SU-DHL-6 (cell line): ENCODE results near the gene WWOX.

Source experiments
- EZH2phosphoT487 ChIP-seq: fragments of 200-600 bp; sonication (generic), shearing (Covaris generic); conservative IDR thresholded peaks from 2 replicates; pipeline ENCODE4 v1.6.1; 2018; ENCODE audit warnings: mild to moderate bottlenecking, antibody characterized with exemption, low read length, moderate library complexity, mixed read lengths
- TF ChIP-seq, protein P1 (sequence below): fragments of 200-600 bp; sonication (generic); IDR thresholded peaks from one replicate; pipeline ENCODE4 v1.5.1; 2017; ENCODE audit warnings: antibody characterized with exemption, mild to moderate bottlenecking, low read length, moderate library complexity; ENCODE audit not compliant: insufficient read depth, poor library complexity, severe bottlenecking

DNA sequence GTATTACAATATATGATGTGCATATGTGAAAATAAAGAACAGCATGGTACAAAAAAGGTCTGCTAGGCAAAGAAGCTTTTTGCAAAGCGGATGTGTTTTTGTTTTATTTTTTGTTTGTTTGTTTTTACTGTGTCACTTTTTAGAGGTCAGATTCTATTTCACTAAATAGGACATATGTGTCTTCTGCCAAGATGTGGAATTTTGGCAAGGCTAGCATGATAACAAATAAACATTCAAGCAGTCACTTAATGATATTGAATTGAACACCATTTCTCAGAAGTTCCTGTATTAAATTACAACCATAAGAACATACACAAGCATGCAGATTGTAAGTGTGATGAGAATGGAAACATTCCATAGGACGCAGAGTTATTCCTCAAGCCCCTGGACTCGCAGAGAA is 492.7 kb downstream of the WWOX start:
- TF ChIP-seq, protein P1, sequence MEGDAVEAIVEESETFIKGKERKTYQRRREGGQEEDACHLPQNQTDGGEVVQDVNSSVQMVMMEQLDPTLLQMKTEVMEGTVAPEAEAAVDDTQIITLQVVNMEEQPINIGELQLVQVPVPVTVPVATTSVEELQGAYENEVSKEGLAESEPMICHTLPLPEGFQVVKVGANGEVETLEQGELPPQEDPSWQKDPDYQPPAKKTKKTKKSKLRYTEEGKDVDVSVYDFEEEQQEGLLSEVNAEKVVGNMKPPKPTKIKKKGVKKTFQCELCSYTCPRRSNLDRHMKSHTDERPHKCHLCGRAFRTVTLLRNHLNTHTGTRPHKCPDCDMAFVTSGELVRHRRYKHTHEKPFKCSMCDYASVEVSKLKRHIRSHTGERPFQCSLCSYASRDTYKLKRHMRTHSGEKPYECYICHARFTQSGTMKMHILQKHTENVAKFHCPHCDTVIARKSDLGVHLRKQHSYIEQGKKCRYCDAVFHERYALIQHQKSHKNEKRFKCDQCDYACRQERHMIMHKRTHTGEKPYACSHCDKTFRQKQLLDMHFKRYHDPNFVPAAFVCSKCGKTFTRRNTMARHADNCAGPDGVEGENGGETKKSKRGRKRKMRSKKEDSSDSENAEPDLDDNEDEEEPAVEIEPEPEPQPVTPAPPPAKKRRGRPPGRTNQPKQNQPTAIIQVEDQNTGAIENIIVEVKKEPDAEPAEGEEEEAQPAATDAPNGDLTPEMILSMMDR = no peak
- TF ChIP-seq EZH2phosphoT487 = no peak
